ENCODE measurements around the gene LYST.
A peak's percentile ranks its signal among the peaks of the same experiment; 100 is the strongest.
"Not testable (repeated sequence)": the region's sequence is repeated elsewhere in the genome, so short reads cannot be mapped to it uniquely, and the experiment has no call there.

The LYST gene

GRCh38 chr1:235866205-235866912, at the start of gene LYST:
Gene LYST (minus strand): TSS chr1:235866906. CDS start chr1:235830417, 36,489 bp downstream.
- DNase-seq (ENCODE audit: low read depth in 2 of 2): peak; percentile 39 to 54

DNA sequence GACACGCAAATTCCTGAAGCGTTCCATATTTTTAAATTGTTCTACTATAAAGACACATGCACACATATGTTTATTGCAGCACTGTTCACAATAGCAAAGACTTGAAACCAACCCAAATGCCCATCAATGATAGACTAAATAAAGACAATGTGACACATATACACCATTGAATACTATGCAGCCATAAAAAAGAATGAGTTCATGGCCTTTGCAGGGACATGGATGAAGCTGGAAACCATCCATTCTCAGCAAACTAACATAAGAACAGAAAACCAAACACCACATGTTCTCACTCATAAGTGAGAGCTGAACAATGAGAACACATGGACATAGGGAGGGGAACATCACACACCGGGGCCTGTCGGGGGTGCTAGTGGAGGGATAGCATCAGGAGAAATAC, 48.8 kb upstream of the LYST start:
- not testable (repeated sequence) for DNase-seq (ENCODE audit: low read depth in 2 of 2)

DNA sequence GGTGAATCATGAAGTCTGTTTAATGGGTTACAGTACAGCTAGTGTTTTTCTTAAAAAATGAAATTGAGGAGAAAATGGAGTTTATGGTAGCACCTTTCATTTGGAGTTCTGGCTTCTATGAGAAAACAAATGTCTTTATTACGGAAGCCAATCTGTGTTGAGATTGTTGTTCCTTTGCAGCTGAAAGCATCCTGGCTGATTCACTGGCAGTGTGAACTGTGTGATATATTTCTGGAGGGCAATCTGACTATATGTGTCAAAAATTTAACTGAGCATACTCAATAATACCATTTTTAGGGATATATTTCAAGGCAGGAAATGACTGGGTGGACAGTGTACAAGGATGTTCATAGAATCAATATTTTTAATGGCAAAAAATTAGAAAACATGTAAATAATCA, 46.6 kb upstream of the LYST start:
- DNase-seq (ENCODE audit: low read depth in 2 of 2): no peak

DNA sequence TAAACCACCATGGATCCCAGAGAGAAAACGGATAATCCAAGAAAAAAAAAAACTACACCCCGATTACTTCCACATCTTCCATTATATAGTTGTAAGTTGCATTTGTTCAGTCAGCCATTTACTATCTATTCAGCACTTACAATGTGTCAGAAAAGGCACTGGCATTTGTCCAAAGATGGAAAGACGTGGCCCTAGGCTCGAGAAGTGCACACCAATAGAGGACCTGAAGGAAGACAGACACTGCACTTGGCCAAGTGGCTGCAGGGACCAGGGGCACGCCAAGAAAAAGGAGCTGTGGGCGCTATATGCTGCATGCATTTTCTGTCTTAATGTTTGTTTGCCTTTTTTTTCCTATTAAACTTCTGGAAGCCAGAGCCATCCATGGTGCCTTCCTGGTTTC, 45.2 kb upstream of the LYST start:
- no peak for DNase-seq (ENCODE audit: low read depth in 2 of 2)

GRCh38 chr1:235911300-235911662, 44.6 kb upstream of the LYST start:
- no peak for DNase-seq (ENCODE audit: low read depth in 2 of 2)

- no peak for DNase-seq (ENCODE audit: low read depth in 2 of 2)
Observed at GRCh38 chr1:235910357-235911299, 43.9 kb upstream of the LYST start.

DNA sequence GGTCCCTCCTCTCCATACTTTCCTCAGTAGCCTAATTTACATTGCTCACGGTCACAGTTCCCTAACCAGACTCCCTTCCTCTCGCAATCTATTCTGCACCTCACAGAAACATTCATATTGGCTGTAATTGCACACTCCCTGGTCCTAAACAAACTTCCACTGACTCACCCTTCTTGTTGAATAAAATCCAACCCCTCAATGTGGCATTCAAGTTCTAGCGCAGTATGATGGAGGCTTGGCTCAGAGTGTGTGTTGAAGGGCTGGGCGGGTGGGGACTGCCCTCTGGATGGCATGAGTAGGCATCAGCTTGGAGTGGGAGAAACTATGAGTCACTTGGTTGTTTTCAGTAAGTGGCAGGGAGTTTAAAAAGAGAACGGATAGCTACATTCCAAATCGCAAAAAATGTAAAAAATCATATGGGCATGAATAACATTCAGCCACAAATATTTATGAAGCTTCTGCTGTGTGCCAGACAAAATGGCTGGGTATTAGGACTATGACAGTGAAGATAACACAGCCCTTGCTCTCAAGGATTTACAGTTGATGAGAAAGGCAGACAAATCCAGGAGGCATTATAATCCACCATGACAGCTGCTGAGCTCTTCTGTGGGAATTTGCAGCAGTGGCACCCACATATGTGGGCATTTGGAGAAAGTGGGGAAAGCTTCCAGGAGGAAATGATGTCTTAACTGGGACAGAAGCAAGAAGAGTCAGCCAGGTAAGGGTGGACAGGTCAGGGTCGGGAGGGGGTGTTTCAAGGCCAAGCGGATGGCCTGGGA, 42.2 kb upstream of the LYST start:
- no peak for DNase-seq (ENCODE audit: low read depth in 2 of 2)

GRCh38 chr1:235907897-235908240, 41.2 kb upstream of the LYST start:
- DNase-seq (ENCODE audit: low read depth in 2 of 2): no peak

DNA sequence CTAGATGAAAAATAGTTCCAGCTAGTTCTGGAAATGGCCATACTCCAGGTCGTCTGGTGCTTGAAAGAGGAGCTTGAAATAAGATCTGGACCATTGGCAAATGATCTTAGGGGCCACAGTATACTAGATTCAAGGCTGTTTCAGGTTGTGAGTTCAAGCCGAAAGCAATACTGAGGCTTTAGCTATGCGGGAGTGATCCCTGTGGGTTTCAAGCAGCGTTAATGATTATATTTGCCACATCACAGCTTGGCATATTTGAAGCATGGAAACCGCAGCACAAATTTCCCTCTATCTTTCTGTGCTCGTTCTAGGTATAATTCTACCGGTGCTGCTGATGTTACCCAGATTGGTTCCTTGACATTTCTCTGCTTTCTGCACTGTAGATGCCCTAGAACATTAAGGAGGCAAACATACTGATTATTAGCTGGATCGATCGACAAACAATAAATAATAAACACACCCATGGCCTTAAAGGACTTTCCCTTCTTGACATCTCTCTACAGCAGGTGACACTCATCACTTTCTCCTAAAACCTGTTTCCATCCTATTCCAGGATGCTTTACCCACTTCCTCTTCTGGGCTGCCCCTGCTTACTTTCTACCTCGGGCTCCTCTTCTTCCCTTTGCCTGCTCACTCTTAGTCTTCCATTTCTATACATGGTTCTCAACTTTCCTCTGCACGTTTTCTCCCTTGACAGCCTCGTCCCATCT, 40.6 kb upstream of the LYST start:
- DNase-seq (ENCODE audit: low read depth in 2 of 2): no peak

GRCh38 chr1:235906436-235906835, 39.7 kb upstream of the LYST start:
- DNase-seq (ENCODE audit: low read depth in 2 of 2): no peak

- not testable (repeated sequence) for DNase-seq (ENCODE audit: low read depth in 2 of 2)
Observed at GRCh38 chr1:235903809-235904208, 37.1 kb upstream of the LYST start.

DNA sequence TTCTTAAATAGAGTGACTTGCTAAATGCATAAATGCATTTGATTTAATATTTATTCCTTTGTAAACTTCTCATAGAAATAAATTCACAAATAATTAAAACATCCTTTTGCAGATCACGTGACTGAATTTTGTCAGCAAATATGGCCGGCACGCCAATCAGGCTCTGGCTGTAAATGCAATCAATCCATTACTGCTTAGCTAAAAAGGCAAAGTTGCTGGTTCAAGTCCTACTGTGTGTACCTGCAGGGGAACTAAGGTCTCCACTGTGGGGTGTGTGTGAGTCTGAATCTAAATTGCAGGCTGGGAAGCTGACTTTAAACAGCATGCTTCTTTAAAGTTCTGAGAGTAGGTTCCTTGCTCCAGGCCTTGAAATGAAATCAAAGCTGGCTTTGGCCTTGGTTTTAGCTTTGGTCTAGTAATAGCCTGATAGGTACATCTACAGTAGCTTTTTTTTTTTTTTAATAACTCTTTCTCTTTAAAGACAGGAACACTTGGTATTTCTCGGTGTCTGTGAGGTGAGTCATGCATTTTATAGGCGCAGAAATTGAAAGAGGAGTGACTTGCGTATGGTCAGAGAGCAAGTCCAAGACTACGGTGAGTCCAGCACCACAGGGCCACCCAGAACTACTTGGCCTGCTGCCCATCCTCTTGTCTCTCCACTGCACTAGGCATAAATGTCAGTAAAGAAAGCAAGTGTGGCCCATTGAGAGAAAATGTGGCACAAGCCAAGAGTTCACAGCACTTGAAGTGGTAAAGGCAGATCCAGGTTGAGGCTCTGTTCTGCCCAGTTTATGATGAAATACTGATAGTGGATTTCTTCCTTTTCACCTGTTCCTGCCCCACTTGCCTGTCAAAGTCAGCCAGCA, 36.2 kb upstream of the LYST start:
- DNase-seq (ENCODE audit: low read depth in 2 of 2): no peak

DNA sequence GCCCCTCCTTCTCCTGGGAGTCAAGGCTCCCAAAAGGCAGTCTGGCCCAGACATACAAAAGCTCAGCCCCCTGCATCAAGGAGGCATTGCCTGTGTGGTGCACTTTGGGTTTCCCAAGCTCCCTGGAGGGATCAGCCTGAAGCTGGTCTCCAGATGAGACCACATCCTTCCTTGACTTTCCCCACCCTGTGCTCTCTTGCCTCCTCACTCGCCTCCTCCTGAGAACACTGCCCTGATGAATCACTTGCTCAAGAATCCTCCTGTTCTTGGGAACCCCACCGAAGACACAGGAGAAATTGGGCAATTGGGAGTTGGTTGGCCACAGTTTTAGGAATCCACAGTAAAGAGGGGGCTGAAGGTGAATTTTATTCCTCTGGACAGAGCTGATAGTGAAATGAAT, 34.8 kb upstream of the LYST start:
- DNase-seq (ENCODE audit: low read depth in 2 of 2): no peak

DNA sequence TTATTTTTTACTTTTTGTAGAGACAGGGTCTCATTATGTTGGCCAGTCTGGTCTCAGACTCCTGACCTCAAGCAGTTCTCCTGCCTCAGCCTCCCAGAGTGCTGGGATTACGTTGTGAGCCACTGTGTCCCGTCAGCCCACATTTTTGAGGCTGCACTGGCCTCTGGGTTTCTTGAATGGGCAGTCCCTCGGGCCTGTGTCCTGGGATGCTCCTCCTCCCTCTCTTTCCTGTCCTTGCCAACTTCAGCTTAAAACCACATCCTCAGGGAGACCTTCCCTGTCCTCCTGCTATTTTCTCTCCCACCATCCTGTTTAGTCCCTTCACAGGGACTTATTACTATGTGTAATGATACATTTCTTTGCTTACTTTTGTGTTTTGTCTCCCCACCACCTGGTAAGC, 31.4 kb upstream of the LYST start:
- DNase-seq (ENCODE audit: low read depth in 2 of 2): no peak

DNA sequence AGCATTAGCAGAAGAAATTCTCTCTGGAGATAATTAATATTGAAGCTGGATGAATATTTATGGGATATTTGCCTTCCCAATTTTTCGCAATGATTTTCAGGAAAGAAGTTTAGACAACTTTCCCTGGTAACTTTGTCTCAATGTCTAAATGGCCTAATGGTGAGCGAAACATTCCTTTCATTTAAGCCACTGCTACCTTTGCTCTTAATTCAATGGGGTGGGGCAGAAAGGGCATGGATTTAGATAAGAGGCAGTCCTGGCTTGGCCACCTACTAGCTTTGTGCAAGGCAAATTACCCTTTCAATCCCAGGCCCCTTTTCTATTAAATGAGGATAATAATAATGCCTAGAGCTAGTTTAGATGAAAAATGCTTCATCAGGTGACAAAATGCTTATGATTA, 27.1 kb upstream of the LYST start:
- DNase-seq (ENCODE audit: low read depth in 2 of 2): no peak

DNA sequence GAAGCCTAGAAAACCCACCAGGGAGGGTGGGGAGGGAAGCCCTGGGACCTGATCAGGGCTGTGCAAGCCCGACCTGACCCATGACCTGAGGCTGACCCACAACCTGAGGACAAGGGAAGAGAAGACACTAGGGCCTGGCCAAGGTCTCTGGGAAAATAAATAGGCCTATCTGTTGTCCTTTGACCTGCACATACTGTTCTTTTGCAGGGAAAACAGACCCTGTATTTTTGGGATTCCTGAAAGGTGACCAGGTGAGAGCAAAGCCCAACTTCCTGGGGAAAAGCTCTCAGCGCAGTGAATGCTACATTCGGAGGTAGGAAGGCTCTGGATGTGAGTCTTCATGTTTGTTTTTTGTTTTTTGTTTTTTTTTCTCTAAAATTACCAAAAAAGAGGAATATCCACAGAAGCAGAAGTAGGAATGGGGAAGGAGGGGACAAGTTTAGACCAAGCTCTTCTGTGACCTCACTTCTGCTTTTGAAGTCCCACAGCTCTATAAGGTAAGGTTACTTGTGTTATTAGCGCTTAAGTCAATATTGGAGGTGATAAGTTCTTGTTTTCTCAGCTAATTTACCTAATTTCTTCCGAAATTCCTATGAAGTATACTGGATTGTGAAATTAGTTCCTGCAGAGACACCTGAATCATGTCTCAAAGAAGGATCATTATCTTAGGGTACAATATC, 26.2 kb upstream of the LYST start:
- DNase-seq (ENCODE audit: low read depth in 2 of 2): no peak

DNA sequence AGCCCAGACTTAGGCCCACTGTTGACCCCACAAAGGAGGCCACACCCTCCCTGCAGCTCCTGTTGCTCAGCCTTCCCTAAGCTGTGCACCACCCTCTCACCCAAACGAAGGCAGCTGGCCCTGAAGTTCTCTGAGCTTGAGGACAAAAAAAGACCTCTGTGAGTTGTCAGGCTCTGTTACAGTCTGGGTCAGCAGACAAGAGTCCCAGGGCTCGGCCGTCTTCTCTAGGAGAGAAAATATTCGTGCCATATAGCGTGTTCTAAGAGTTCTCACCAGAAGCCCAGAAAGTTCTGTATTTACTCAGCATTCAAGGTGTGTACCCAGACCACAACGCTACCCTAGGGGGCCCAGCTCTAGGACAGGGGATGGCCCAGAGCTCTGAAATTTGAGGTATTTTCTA, 25.5 kb upstream of the LYST start:
- DNase-seq (ENCODE audit: low read depth in 2 of 2): no peak

DNA sequence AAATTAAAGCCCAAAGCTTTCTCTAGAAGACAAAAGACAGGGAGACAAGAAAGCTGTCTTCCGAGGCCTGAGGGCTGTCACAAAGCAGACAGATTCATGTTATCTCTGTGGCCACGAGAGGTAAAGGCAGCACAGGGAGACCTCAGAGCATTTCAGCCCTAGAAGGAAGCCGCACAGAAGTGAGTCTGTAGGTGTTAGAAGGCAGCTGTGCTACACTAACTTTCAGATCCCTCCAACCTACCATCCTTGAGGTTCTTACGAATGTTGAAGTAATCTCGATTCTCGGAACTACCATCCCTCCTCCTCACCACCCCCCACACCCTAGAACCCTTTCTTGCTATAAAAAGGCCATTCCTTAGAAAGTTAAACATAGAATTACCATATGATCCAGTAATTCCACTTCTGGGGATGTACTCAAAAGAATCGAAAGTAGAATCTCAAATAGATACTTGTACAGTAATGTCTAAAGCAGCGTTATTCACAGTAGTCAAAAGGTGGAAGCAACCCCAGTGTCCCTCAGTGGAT, 21.5 kb upstream of the LYST start:
- DNase-seq (ENCODE audit: low read depth in 2 of 2): peak; percentile 45 to 69

DNA sequence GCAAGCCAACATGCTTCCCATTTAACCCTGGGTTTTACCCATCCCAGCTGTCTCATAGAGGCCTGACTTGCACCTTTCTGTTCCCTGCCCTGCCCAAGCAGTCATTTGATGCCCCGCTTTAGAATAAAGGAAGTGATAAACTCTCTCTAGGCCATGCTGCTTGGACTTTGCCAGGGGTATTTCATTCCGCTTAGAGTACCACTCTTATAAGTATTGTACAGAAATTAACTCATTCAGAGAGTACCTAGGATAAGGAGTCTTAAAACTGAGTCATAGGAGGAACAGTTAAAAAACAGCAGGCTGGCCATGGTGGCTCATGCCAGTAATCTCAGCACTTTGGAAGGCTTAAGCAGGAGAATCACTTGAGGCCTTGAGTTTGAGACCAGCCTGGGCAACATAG, 21.0 kb upstream of the LYST start:
- DNase-seq (ENCODE audit: low read depth in 2 of 2): no peak

GRCh38 chr1:235885655-235886262, 19.1 kb upstream of the LYST start:
- DNase-seq (ENCODE audit: low read depth in 2 of 2): no peak
